Osteoblast (primary cell): Measurements from ENCODE around the gene MAEL. TPM values are rescaled to one million over a fixed set of nuclear protein-coding genes. Genes with fewer than 3 reads are reported as not detected.

ENCODE experiments used
- DNase-seq: peaks from one replicate; pipeline ENCODE4 v3.0.0; 2011; ENCODE audit warnings: low spot score, mixed read lengths; ENCODE audit not compliant: insufficient read length; ENCODE audit errors: missing footprints
- H2AFZ ChIP-seq: 2 replicates; pipeline ENCODE4 v1.6.0; 2011; ENCODE audit warnings: mild to moderate bottlenecking, low read length
- H3K27ac ChIP-seq: 2 replicates; pipeline ENCODE4 v1.5.1; 2011; ENCODE audit warnings: mild to moderate bottlenecking, low read depth, low read length, moderate library complexity
- H3K27me3 ChIP-seq: 2 replicates; pipeline ENCODE4 v1.6.0; 2012; ENCODE audit warnings: mild to moderate bottlenecking, control low read depth, inconsistent platforms, low read length, moderate library complexity; ENCODE audit not compliant: insufficient read depth
- H3K36me3 ChIP-seq: 2 replicates; pipeline ENCODE4 v1.5.1; 2011; ENCODE audit warnings: mild to moderate bottlenecking, low read length, control low read depth, moderate library complexity; ENCODE audit not compliant: insufficient read depth
- H3K4me1 ChIP-seq: 2 replicates; pipeline ENCODE4 v1.5.1; 2011; ENCODE audit warnings: mild to moderate bottlenecking, low read length, control low read depth, moderate library complexity; ENCODE audit not compliant: insufficient read depth
- H3K4me2 ChIP-seq: 2 replicates; pipeline ENCODE4 v1.6.0; 2011; ENCODE audit warnings: mild to moderate bottlenecking, low read length; ENCODE audit not compliant: insufficient read depth
- H3K4me3 ChIP-seq: fragments of 200-600 bp; sonication (generic); 3 replicates; pipeline ENCODE4 v1.5.1; 2012; ENCODE audit warnings: mild to moderate bottlenecking, low read length, inconsistent platforms; ENCODE audit not compliant: insufficient read depth
- H3K79me2 ChIP-seq: 2 replicates; pipeline ENCODE4 v1.6.0; 2012; ENCODE audit warnings: mild to moderate bottlenecking, low read length, control low read depth, inconsistent platforms; ENCODE audit not compliant: insufficient read depth
- H3K9me3 ChIP-seq: 2 replicates; pipeline ENCODE4 v1.5.1; 2011; ENCODE audit warnings: low read depth, low read length, control low read depth
- H4K20me1 ChIP-seq: 2 replicates; pipeline ENCODE4 v1.6.0; 2012; ENCODE audit warnings: mild to moderate bottlenecking, low read length, control low read depth; ENCODE audit not compliant: insufficient read depth
- CTCF ChIP-seq: IDR thresholded peaks from 2 replicates; pipeline ENCODE4 v1.5.1; 2011; ENCODE audit warnings: mild to moderate bottlenecking, low read depth, low read length, moderate library complexity; ENCODE audit errors: extremely low read depth
- total RNA-seq: library from RNA; depleted of rRNA; stranded (reverse); fragments of >200 nt; gene quantifications from 2 replicates; pipeline ENCODE4 v1.2.3, GENCODE V29; 2012

Gene MAEL
- total RNA-seq, 1 donor: not detected

- Histone ChIP-seq H3K4me1 (no peaks in the 10 kb centered on the region), H3K36me3 (no peaks in the 10 kb centered on the region), H3K4me2 (no peak overlapping the region), H3K9me3 (no peaks in the 10 kb centered on the region), H2AFZ (no peak overlapping the region), H4K20me1 (no peaks in the 10 kb centered on the region), H3K79me2 (no peaks in the 10 kb centered on the region), H3K27ac (no peak overlapping the region), H3K4me3 (no peak overlapping the region), H3K27me3 (no peaks in the 10 kb centered on the region)
- DNase-seq: no peak
- no peak for TF ChIP-seq CTCF
Measured at GRCh38 chr1:166999500-167000055, 10.5 kb downstream of the MAEL start.

- Histone ChIP-seq H2AFZ (no peak overlapping the region), H3K27me3 (no peaks in the 10 kb centered on the region), H3K9me3 (no peaks in the 10 kb centered on the region), H3K36me3 (no peaks in the 10 kb centered on the region), H3K27ac (no peak overlapping the region), H3K79me2 (no peaks in the 10 kb centered on the region), H3K4me2 (no peak overlapping the region), H4K20me1 (no peaks in the 10 kb centered on the region), H3K4me1 (no peaks in the 10 kb centered on the region), H3K4me3 (no peak overlapping the region)
- no peak for DNase-seq
- TF ChIP-seq CTCF: no peak
Measured at GRCh38 chr1:167000546-167000945, 11.5 kb downstream of the MAEL start.

GRCh38 chr1:167002354-167002753, 13.3 kb downstream of the MAEL start:
- Histone ChIP-seq H3K4me1 (no peaks in the 10 kb centered on the region), H3K79me2 (no peaks in the 10 kb centered on the region), H3K36me3 (no peaks in the 10 kb centered on the region), H3K27me3 (no peaks in the 10 kb centered on the region), H3K4me2 (no peak overlapping the region), H3K9me3 (no peaks in the 10 kb centered on the region), H3K27ac (no peak overlapping the region), H3K4me3 (no peak overlapping the region), H2AFZ (no peak overlapping the region), H4K20me1 (no peaks in the 10 kb centered on the region)
- no peak for DNase-seq
- TF ChIP-seq CTCF: no peak

GRCh38 chr1:167003711-167004110, 14.6 kb downstream of the MAEL start:
- H3K4me3 ChIP-seq: no peak overlapping the region
- H3K27me3 ChIP-seq: no peaks in the 10 kb centered on the region
- H4K20me1 ChIP-seq: no peaks in the 10 kb centered on the region
- TF ChIP-seq CTCF: no peak
- H3K79me2 ChIP-seq: no peaks in the 10 kb centered on the region
- DNase-seq: no peak
- H3K9me3 ChIP-seq: no peaks in the 10 kb centered on the region
- no peaks in the 10 kb centered on the region for H3K4me1 ChIP-seq
- H3K36me3 ChIP-seq: no peaks in the 10 kb centered on the region
- no peak overlapping the region for H2AFZ ChIP-seq
- H3K4me2 ChIP-seq: no peak overlapping the region
- H3K27ac ChIP-seq: no peak overlapping the region
